Motor neuron (in vitro differentiated cells): ENCODE results near the gene DLGAP4. TPM values are rescaled to one million over a fixed set of nuclear protein-coding genes. Genes with fewer than 3 reads are reported as not detected.

Experiments
- ATAC-seq, 8 experiments: fragments of 200-7000 bp; cut with Tn5 transposase; replicated peaks in 6 of 8; 2 replicates each; pipeline ENCODE4 v1.8.0; 2021; ENCODE audit warnings: mild to moderate bottlenecking in 8 of 8, moderate library complexity in 8 of 8
- H3K27ac ChIP-seq, 2 donors: fragments of 250-450 bp; sonication (Bioruptor Pico); 2 replicates each; pipeline ENCODE4 v1.9.0; 2021; ENCODE audit warnings: antibody characterized with exemption in 2 of 2, mild to moderate bottlenecking in 2 of 2, moderate library complexity in 1 of 2
- H3K4me1 ChIP-seq, 2 donors: fragments of 250-450 bp; sonication (Bioruptor Pico); replicated peaks in 1 of 2; 2 replicates each; pipeline ENCODE4 v1.6.1; 2021; ENCODE audit warnings: antibody characterized with exemption in 2 of 2, mild to moderate bottlenecking in 2 of 2, moderate library complexity in 1 of 2
- H3K4me3 ChIP-seq, 5 donors: fragments of 250-450 bp; sonication (Bioruptor Pico); 2 replicates each; pipeline ENCODE4 v1.9.0; 2021; ENCODE audit warnings: antibody characterized with exemption in 5 of 5, mild to moderate bottlenecking in 5 of 5, moderate library complexity in 4 of 5
- WGBS, 10 experiments: fragments of 450-650 bp; shearing (Covaris generic); methylation state at CpG; one replicate each; pipeline ENCODE4 v1.0.0; 2022; 5-methylcytosine and 5-hydroxymethylcytosine counted together
- in situ Hi-C, 9 experiments: fragments of 400-800 bp; cut with MboI; loops; one replicate each; pipeline ENCODE4 v1.15.0; 2021; ENCODE audit warnings: low sequenced_read_pairs in 9 of 9, low pct_unique_long_range_greater_than_20kb in 2 of 9; ENCODE audit not compliant: unreplicated experiment in 9 of 9
- total RNA-seq, 8 experiments: library from RNA; unstranded; fragments of 300-600 nt; gene quantifications; 2 replicates each; pipeline versions ENCODE4 v1.2.3 to v1.2.4, GENCODE V29; 2022

DLGAP4 gene
- total RNA-seq, 8 experiments from 2014 or later = 13.3 to 51.8 (median 40.0) TPM

- H3K4me1 ChIP-seq = peaks cover 5 to 12% of the 10 kb centered on the region in 2 donors
- 21 to 80% (median 74%) methylated on average over 1 to 2 of the region's 2 CpGs; no CpG with 5 or more reads in 2 of the 10 experiments for WGBS, 10 experiments
- ATAC-seq = no peak
- H3K27ac ChIP-seq = no peak overlapping the region
- no peak overlapping the region for H3K4me3 ChIP-seq
- in situ Hi-C loops = no loop called here
Observed at GRCh38 chr20:36269507-36269906, 36.6 kb upstream of the DLGAP4 start.

GRCh38 chr20:36270744-36271638 is 35.1 kb upstream of the DLGAP4 start:
- H3K27ac ChIP-seq = no peak overlapping the region
- ATAC-seq = no peak
- peaks cover 8 to 22% of the 10 kb centered on the region in 2 donors for H3K4me1 ChIP-seq
- whole genome bisulfite sequencing, 10 experiments = 65 to 100% (median 90%) methylated on average over 2 to 13 of the region's 20 CpGs; no CpG with 5 or more reads in 2 of the 10 experiments
- in situ Hi-C loops = loop anchor here in 1 of 9 experiments (10.0 kb wide), 1 partner anchor 164 kb away; no protein-coding TSS in a partner anchor
- H3K4me3 ChIP-seq = no peak overlapping the region

- no peak for ATAC-seq
- Histone ChIP-seq H3K4me1 (peaks cover 8 to 22% of the 10 kb centered on the region in 2 donors), H3K27ac (no peak overlapping the region), H3K4me3 (no peak overlapping the region)
- WGBS, 10 experiments = 45 to 100% (median 85%) methylated on average over 1 to 14 of the region's 21 CpGs; no CpG with 5 or more reads in 1 of the 10 experiments
- in situ Hi-C loops = loop anchor here in 1 of 9 experiments (10.0 kb wide), 1 partner anchor 163 kb away; no protein-coding TSS in a partner anchor
Observed at GRCh38 chr20:36271639-36272546, 34.2 kb upstream of the DLGAP4 start.

GRCh38 chr20:36272547-36273220 is 33.5 kb upstream of the DLGAP4 start:
- Histone ChIP-seq H3K4me1 (peaks cover 8 to 22% of the 10 kb centered on the region in 2 donors), H3K27ac (no peak overlapping the region), H3K4me3 (no peak overlapping the region)
- in situ Hi-C loops = loop anchor here in 1 of 9 experiments (10.0 kb wide), 1 partner anchor 162 kb away; no protein-coding TSS in a partner anchor
- 0 to 100% (median 80%) methylated on average over 1 to 4 of the region's 12 CpGs; no CpG with 5 or more reads in 5 of the 10 experiments for WGBS, 10 experiments
- ATAC-seq = no peak

GRCh38 chr20:36273414-36274180 is 32.5 kb upstream of the DLGAP4 start:
- H3K4me3 ChIP-seq = no peak overlapping the region
- peaks cover 8 to 22% of the 10 kb centered on the region in 2 donors for H3K4me1 ChIP-seq
- in situ Hi-C loops = loop anchor here in 1 of 9 experiments (10.0 kb wide), 1 partner anchor 161 kb away; no protein-coding TSS in a partner anchor
- peak overlapping the region in 1 of 2 donors; percentile 31 for H3K27ac ChIP-seq
- ATAC-seq = peak in 5 of 8 experiments; percentile 44 to 86 (median 65)
- WGBS, 10 experiments = 10 to 100% (median 49%) methylated on average over 1 to 6 of the region's 12 CpGs; no CpG with 5 or more reads in 2 of the 10 experiments

- Histone ChIP-seq H3K4me1 (peaks cover 8 to 19% of the 10 kb centered on the region in 2 donors), H3K27ac (peak overlapping the region in 1 of 2 donors; percentile 31), H3K4me3 (no peak overlapping the region)
- in situ Hi-C loops = loop anchor here in 1 of 9 experiments (10.0 kb wide), 1 partner anchor 160 kb away; no protein-coding TSS in a partner anchor
- ATAC-seq = peak in 5 of 8 experiments; percentile 76 to 87 (median 79)
- WGBS, 10 experiments = 12% methylated on average over 7 of the region's 20 CpGs; no CpG with 5 or more reads in 9 of the 10 experiments
Observed at GRCh38 chr20:36274181-36274841, 31.8 kb upstream of the DLGAP4 start.

- in situ Hi-C loops = loop anchor here in 1 of 9 experiments (10.0 kb wide), 1 partner anchor 160 kb away; no protein-coding TSS in a partner anchor
- no peak for ATAC-seq
- Histone ChIP-seq H3K4me1 (peaks cover 8 to 19% of the 10 kb centered on the region in 2 donors), H3K4me3 (no peak overlapping the region), H3K27ac (no peak overlapping the region)
- WGBS, 10 experiments = 37 to 89% (median 74%) methylated on average over 1 to 4 of the region's 5 CpGs; no CpG with 5 or more reads in 5 of the 10 experiments
Observed at GRCh38 chr20:36275011-36275410, 31.1 kb upstream of the DLGAP4 start.

- ATAC-seq = peak in 4 of 8 experiments; percentile 5 to 28 (median 22)
- H3K4me1 ChIP-seq = peaks cover 8 to 19% of the 10 kb centered on the region in 2 donors
- no peak overlapping the region for H3K27ac ChIP-seq
- 20 to 100% (median 90%) methylated on average over 1 to 9 of the region's 12 CpGs; no CpG with 5 or more reads in 3 of the 10 experiments for WGBS, 10 experiments
- in situ Hi-C loops = loop anchor here in 1 of 9 experiments (10.0 kb wide), 1 partner anchor 159 kb away; no protein-coding TSS in a partner anchor
- no peak overlapping the region for H3K4me3 ChIP-seq
Observed at GRCh38 chr20:36275441-36276189, 30.5 kb upstream of the DLGAP4 start.

GRCh38 chr20:36277546-36277945 is 28.6 kb upstream of the DLGAP4 start:
- ATAC-seq = no peak
- WGBS, 10 experiments = 20 to 80% (median 45%) methylated on average over 2 to 5 of the region's 9 CpGs; no CpG with 5 or more reads in 6 of the 10 experiments
- Histone ChIP-seq H3K4me1 (peaks cover 8 to 19% of the 10 kb centered on the region in 2 donors), H3K27ac (no peak overlapping the region), H3K4me3 (no peak overlapping the region)
- in situ Hi-C loops = loop anchor here in 1 of 9 experiments (10.0 kb wide), 1 partner anchor 157 kb away; no protein-coding TSS in a partner anchor

- no peak for ATAC-seq
- in situ Hi-C loops = loop anchor here in 1 of 9 experiments (10.0 kb wide), 1 partner anchor 155 kb away; no protein-coding TSS in a partner anchor
- 0 to 65% (median 60%) methylated on average over 1 to 2 of the region's 5 CpGs; no CpG with 5 or more reads in 5 of the 10 experiments for WGBS, 10 experiments
- Histone ChIP-seq H3K4me3 (no peak overlapping the region), H3K27ac (no peak overlapping the region), H3K4me1 (peaks cover 4 to 10% of the 10 kb centered on the region in 2 donors)
Observed at GRCh38 chr20:36279362-36279761, 26.8 kb upstream of the DLGAP4 start.
